Skin epidermis (tissue), 12 donors: Measurements from ENCODE around the gene LGALS9.
"Not testable (repeated sequence)": the region's sequence is repeated elsewhere in the genome, so short reads cannot be mapped to it uniquely, and the experiment has no call there.

Experiments used
- H3K27ac ChIP-seq, 21 experiments: fragments of 200-600 bp; sonication (generic) in 11 of 21; one replicate each; pipeline ENCODE4 v1.5.0; 2020; ENCODE audit warnings: mild to moderate bottlenecking in 3 of 21, inconsistent platforms in 2 of 21, moderate library complexity in 2 of 21
- H3K4me3 ChIP-seq, 7 experiments: fragments of 200-600 bp; sonication (generic) in 2 of 7; one replicate each; pipeline ENCODE4 v1.5.0; 2020; ENCODE audit warnings: inconsistent platforms in 2 of 7, mild to moderate bottlenecking in 2 of 7, moderate library complexity in 1 of 7

LGALS9 gene

GRCh38 chr17:27668488-27668823 is 37.5 kb downstream of the LGALS9 start:
- H3K4me3 ChIP-seq = no peak overlapping the region
- H3K27ac ChIP-seq = no peak overlapping the region

- no peak overlapping the region for H3K27ac ChIP-seq
These were observed 38.1 kb downstream of the LGALS9 start for GRCh38 chr17:27669136-27669535.

DNA sequence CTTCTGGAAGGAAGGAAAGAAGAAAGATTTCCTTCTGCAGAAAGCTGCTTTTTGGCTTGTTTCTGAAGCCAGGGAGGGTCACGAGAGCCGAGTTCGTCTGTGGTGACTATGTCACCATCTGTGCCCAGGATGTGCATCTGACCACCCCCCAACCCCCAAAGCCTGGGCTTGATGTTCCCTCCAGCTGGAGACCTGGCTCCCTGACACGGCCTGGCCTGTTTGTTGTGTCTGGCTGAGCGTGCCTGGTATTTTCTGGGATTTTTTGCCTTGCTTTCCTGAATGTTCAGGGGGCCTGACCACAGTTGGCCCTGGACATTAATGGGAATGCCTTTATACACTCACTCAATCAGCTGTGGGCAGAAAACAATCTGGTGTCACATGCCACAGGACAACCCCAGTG is 38.9 kb downstream of the LGALS9 start:
- Histone ChIP-seq H3K27ac (no peak overlapping the region), H3K4me3 (no peak overlapping the region)

More at GRCh38 chr17:27669136-27669535, 38.1 kb downstream of the LGALS9 start:
- H3K4me3 ChIP-seq = no peak overlapping the region

GRCh38 chr17:27670791-27671590 is 40.0 kb downstream of the LGALS9 start:
- no peak overlapping the region for H3K27ac ChIP-seq
- H3K4me3 ChIP-seq = no peak overlapping the region

DNA sequence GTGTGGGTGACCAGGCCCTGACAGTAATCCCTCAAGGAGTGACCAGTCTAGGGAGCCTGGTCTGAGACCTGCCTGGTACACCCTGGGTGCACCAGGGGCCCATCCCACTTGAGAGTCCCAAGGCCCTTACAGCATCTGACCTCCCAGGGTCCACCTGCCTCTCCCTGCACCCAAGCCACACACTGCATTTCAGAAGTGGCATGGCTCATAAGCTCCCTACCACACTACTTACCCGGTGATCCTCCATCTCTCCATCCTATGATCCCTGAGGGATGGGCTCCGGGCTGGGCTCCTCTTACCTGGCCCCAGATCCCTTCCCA is 40.6 kb downstream of the LGALS9 start:
- no peak overlapping the region for H3K4me3 ChIP-seq

GRCh38 chr17:27671977-27672480 is 41.0 kb downstream of the LGALS9 start:
- not testable (repeated sequence) for H3K4me3 ChIP-seq

More for the DNA sequence above, 40.6 kb downstream of the LGALS9 start:
- H3K27ac ChIP-seq = no peak overlapping the region

GRCh38 chr17:27674335-27674734 is 43.3 kb downstream of the LGALS9 start:
- no peak overlapping the region for H3K27ac ChIP-seq
- H3K4me3 ChIP-seq = no peak overlapping the region

More at GRCh38 chr17:27671977-27672480, 41.0 kb downstream of the LGALS9 start:
- H3K27ac ChIP-seq = not testable (repeated sequence)

GRCh38 chr17:27677191-27677590 is 46.2 kb downstream of the LGALS9 start:
- Histone ChIP-seq H3K27ac (no peak overlapping the region), H3K4me3 (no peak overlapping the region)

DNA sequence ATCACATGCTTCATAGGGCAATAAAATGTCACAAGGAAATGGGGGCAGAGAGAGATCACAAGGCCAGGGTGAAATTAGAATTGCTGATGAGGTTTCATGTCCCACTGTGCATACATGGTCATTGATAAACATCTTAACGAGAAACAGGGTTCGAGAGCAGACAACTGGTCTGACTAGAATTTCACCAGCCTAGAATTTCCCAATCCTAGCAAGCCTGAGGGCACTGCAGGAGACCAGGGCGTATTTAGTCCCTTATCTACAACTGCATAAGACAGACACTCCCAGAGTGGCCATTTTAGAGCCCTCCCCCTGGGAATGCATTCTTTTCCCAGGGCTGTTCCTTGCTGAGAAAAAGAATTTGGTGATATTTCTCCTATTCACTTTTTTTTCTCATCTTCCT is 55.3 kb downstream of the LGALS9 start:
- H3K4me3 ChIP-seq, H3K27ac ChIP-seq: not testable (repeated sequence)

- Histone ChIP-seq H3K4me3 (no peak overlapping the region), H3K27ac (no peak overlapping the region)
These were observed 59.9 kb downstream of the LGALS9 start for GRCh38 chr17:27690882-27691281.

DNA sequence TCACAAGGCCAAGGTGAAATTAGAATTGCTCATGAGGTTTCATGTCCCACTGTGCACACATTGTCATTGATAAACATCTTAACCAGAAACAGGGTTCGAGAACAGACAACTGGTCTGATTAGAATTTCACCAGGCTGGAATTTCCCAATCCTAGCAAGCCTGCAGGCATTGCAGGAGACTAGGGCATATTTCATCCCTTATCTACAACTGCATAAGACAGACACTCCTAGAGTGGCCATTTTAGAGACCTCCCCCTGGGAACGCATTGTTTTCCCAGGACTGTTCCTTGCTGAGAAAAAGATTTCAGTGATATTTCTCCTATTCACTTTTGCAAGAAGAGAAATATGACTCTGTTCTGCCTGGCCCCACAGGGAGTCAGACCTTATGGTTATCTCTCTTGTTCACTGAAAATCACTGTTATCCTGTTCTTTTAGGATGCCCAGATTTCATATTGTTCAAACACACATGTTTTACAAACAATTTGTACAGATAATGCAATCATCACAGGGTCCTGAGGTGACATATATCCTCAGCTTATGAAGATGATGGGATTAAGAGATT is 64.3 kb downstream of the LGALS9 start:
- H3K27ac ChIP-seq, H3K4me3 ChIP-seq: not testable (repeated sequence)
